Chondrocyte (in vitro differentiated cells): Measurements from ENCODE around the gene VOPP1. TPM values are rescaled to one million over a fixed set of nuclear protein-coding genes. Genes with fewer than 3 reads are reported as not detected.
A peak's percentile ranks its signal among the peaks of the same experiment; 100 is the strongest.
"Not testable (repeated sequence)": the region's sequence is repeated elsewhere in the genome, so short reads cannot be mapped to it uniquely, and the experiment has no call there.

ENCODE experiments used
- DNase-seq: peaks from one replicate; pipeline ENCODE4 v3.0.0; 2021; ENCODE audit warnings: mixed read lengths, low spot score
- H3K27ac Mint-ChIP-seq: one replicate; pipeline ENCODE4 v1.8.0; 2021; ENCODE audit warnings: mild to moderate bottlenecking, moderate library complexity, mixed read lengths; ENCODE audit not compliant: unreplicated experiment
- H3K27me3 Mint-ChIP-seq: 2 replicates; pipeline ENCODE4 v1.8.0; 2021; ENCODE audit warnings: low read depth, mixed read lengths
- H3K36me3 Mint-ChIP-seq: 2 replicates; pipeline ENCODE4 v1.8.0; 2021; ENCODE audit warnings: low read depth, mixed read lengths
- H3K4me1 Mint-ChIP-seq: 2 replicates; pipeline ENCODE4 v1.8.0; 2021; ENCODE audit warnings: low read depth, mild to moderate bottlenecking, mixed read lengths
- H3K4me3 Mint-ChIP-seq: one replicate; pipeline ENCODE4 v1.8.0; 2021; ENCODE audit warnings: mild to moderate bottlenecking, moderate library complexity, mixed read lengths; ENCODE audit not compliant: unreplicated experiment
- H3K9me3 Mint-ChIP-seq: 2 replicates; pipeline ENCODE4 v1.8.0; 2021; ENCODE audit warnings: low read depth, mixed read lengths
- CTCF ChIP-seq: fragments of 200-600 bp; sonication (generic); IDR thresholded peaks from 2 replicates; pipeline ENCODE4 v1.5.0; 2021; ENCODE audit warnings: antibody characterized with exemption, mild to moderate bottlenecking, moderate library complexity
- long read RNA-seq: library from polyadenylated mRNA; stranded (forward); transcript quantifications from one replicate; pipeline ENCODE4 v2.0.0, GENCODE V29; 2021
- total RNA-seq: library from RNA; stranded (reverse); gene quantifications from 3 replicates; pipeline ENCODE4 v1.2.1, GENCODE V29; 2021

Gene VOPP1
- total RNA-seq, result 69.2 to 78.5 TPM (median 71.6 TPM) in 3 replicates
- long read RNA-seq, transcript VOPP1-201 (5 exons, 2,962 nt), result major isoform, 256 of 287 reads
- long read RNA-seq, partial matches to known transcripts, result 3 of 287 reads
- long read RNA-seq, other reads (novel, unspliced or antisense), result 27 of 287 reads

DNA sequence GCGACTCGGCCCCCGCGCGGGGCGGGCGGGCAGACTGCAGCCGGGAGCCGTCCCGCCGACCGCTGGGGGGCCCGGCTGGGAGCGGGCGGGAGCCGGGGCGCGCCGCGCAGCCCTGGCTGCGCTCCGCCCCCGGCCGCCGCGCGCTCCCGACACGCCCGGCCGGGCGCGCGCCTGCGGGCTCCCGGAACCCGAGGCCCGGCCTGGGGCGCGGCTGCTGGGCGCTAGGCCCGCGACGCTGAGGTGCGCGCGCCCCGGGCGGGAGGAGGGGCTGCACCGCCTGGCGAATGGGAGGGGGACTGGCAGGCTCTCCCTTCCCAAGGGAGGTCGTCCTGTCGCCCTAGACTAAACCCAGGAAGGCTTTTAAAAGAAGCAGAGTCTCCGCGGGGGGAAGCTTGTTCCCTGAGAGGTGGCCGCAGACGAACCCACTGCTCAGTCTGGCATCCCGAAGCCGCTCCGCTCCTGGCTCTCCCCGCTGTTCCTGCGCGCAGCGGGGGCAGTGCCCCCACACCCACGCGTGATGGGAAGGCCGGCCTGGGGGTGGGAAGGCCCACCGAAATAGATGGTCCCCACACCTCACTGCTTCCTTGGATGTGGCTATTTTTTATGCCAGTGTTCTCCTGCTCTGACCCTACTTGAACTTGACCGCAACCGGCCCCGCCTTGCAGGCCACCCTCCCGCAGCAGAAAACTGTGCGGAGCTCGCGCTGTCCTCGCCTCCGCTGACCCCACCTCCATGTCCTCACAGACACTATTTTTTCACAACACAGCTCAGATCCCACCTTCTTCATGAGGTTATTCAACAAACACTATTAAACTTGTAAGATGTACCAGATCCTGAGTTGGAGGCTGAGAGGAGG is at the start of gene VOPP1:
VOPP1 (minus strand) TSS at position 125 of the 856 bp plus-strand sequence. CDS start 178 bp downstream, outside the sequence.
- peak within 1 kb of the TSS; percentile 91 for H3K27ac Mint-ChIP-seq
- no peaks in the 10 kb centered on the region for H3K9me3 Mint-ChIP-seq
- no peak for TF ChIP-seq CTCF
- no peak for DNase-seq
- peaks cover 53% of the 10 kb centered on the region for H3K4me1 Mint-ChIP-seq
- H3K27me3 Mint-ChIP-seq, result no peaks in the 10 kb centered on the region
- H3K36me3 Mint-ChIP-seq, result no peaks in the 10 kb centered on the region
- H3K4me3 Mint-ChIP-seq, result peak within 1 kb of the TSS; percentile 89

GRCh38 chr7:55618913-55619312 is 46.6 kb upstream of the VOPP1 start:
- H3K36me3 Mint-ChIP-seq, result peaks cover 3% of the 10 kb centered on the region
- no peak for DNase-seq
- H3K27me3 Mint-ChIP-seq, result no peaks in the 10 kb centered on the region
- no peaks in the 10 kb centered on the region for H3K4me1 Mint-ChIP-seq
- H3K27ac Mint-ChIP-seq, result no peak overlapping the region
- peaks cover 6% of the 10 kb centered on the region for H3K9me3 Mint-ChIP-seq
- no peak for TF ChIP-seq CTCF
- H3K4me3 Mint-ChIP-seq, result no peak overlapping the region

DNA sequence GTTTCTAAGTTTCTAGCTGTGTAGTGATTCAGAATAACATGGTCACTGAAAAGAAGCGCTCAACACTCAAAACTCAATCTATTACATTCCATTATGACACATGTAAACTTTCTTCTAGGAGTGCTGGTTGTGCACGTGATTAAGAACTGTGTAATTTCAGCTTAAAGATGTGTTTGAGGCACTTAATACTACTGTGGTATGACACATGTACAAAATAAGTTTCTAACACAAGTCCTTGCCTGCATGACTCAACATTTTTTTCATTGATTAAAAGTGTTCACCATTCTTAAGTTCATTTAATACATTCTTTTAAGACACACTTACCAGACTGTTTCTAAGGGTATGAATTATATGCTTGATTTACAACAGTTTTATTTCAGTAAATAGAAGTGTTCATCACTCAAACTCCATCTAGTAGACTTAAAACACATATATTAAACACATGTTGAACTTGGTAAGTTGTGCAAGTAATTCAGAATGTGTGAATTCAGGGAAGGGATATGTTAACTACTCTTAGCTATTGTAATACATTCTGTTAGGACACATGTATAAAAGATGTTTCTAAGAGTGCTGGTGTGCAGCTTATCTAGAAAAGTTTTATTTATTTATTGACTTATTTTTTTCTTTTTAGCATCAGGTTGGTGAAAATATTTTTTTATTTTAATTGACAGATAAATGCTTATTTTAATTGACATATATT is 42.2 kb upstream of the VOPP1 start:
- H3K9me3 Mint-ChIP-seq, result peaks cover 13% of the 10 kb centered on the region
- not testable (repeated sequence) for H3K36me3 Mint-ChIP-seq, H3K27me3 Mint-ChIP-seq, H3K27ac Mint-ChIP-seq, DNase-seq, H3K4me1 Mint-ChIP-seq, H3K4me3 Mint-ChIP-seq

DNA sequence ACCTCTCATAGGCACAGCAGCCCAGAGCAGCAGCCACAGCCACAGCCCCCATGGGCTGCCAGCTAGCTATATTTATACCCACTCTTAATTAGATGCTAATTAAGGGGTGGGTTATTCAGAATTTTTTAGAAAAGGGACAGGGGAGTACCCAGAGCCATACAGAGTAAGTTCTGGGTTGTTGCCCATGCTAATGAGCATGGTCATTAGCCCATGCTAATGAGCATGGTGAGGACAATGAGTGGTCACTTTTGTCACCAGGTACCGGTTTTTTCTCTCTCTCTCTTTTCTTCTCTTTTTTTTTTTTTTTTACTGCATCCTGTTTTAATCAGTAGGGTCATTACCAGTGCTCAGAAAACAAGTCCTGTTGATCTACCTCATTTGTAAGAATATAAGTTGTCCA is 37.4 kb upstream of the VOPP1 start:
- not testable (repeated sequence) for H3K36me3 Mint-ChIP-seq, H3K9me3 Mint-ChIP-seq, H3K4me1 Mint-ChIP-seq, H3K27ac Mint-ChIP-seq, DNase-seq, H3K27me3 Mint-ChIP-seq, H3K4me3 Mint-ChIP-seq

- H3K36me3 Mint-ChIP-seq, DNase-seq, H3K27ac Mint-ChIP-seq, H3K4me3 Mint-ChIP-seq, H3K9me3 Mint-ChIP-seq, H3K4me1 Mint-ChIP-seq: not testable (repeated sequence)
- H3K27me3 Mint-ChIP-seq, result peaks cover 15% of the 10 kb centered on the region
These were observed 33.4 kb upstream of the VOPP1 start for GRCh38 chr7:55605661-55606060.

DNA sequence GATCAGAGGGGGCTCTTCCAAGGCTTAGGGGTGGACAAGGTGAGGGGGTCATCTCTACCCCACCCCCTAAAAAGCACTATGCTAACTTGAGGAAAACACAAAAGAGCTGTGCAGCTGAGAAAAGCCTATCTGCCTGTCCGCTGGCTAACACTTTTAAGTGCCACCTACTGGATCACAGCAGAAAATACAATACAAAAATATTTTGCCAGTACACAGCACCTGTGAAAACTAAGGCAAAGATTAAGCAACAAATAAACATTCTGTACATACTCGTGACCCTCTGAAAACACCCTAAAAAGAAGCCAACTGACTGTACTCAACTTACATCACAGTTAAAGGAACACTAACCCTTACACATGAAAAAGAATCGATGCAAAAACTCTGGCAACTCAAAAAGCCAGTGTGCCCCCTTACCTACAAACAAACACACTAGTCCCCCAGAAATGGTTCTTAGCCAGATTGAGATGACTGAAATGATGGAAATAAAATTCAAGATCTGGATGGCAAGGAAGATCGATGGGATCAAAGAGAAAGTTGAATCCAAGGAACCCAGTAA is 25.7 kb upstream of the VOPP1 start:
- H3K27me3 Mint-ChIP-seq, result peaks cover 26% of the 10 kb centered on the region
- H3K4me3 Mint-ChIP-seq, H3K36me3 Mint-ChIP-seq, H3K27ac Mint-ChIP-seq, DNase-seq, H3K9me3 Mint-ChIP-seq, H3K4me1 Mint-ChIP-seq: not testable (repeated sequence)
- TF ChIP-seq CTCF, result peak; percentile 78

DNA sequence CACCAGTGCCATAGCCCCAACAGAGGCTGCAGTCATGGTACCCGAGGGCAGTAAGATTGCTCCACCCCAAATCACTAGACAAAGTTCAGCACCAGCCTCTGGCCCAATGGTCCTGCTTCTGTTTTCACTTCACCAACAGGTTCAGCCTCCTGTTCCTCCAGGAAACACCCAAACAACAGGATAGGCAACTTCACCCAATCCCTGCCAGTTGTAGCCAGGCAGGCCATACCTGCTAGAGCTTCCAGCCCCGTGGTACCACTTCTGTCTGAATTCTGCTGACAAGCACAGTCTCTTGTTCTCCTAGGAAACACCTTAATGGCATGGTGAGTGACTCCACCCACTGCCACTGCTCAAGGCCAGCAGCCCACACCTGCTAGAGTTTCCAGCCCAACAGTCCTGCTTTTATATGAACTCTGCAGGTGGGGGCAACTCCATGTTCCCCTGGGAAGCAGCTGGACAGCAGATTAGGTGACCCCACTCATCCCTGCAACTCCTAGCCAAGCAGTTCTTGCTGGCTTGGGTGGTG is 25.0 kb upstream of the VOPP1 start:
- H3K4me3 Mint-ChIP-seq, H3K27ac Mint-ChIP-seq, H3K4me1 Mint-ChIP-seq: not testable (repeated sequence)

More for the DNA sequence above, 25.0 kb upstream of the VOPP1 start:
- not testable (repeated sequence) for H3K36me3 Mint-ChIP-seq, H3K9me3 Mint-ChIP-seq
- DNase-seq, result peak; percentile 42
- peaks cover 23% of the 10 kb centered on the region for H3K27me3 Mint-ChIP-seq
